ENCODE data around the gene FAM3C. TPM values are rescaled to one million over a fixed set of nuclear protein-coding genes. Genes with fewer than 3 reads are reported as not detected.

Gene FAM3C
- polyA plus RNA-seq, 4 donors: 90.2 to 130 (median 118) TPM

DNA sequence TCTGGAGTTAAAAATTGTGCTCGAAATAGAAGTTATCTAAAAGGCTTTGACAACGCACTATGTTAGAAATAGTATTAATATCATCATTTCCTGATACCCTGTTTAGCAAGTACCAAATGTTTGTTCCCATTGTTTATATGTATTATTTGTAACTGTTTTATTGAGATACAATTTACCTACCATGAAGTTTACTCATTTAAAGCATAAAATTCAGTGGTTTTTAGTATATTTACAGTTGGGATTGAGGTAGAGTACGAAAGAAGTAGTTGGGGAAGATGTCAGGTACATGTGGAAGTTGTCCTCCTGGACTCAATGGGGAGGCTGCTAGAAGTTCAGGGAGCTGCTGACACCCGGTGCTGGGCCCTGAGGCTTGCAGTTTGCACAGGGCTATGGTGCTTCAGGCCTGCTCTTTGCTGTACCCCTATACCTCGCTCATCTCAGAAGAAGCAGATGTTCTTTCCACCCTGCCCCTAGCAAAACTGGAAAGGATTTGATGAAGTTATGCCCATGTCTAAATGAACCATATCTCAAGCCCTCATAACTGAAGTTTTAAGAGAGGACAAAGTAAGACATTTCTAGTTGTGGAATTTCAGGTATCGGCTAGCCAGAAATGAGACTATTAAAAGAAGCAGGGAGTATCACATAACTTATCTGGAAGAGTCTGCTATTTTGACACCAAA lies 92.5 kb downstream of the FAM3C start:
- no peak for DNase-seq (ENCODE audit: low read depth in 4 of 4, low spot score in 2 of 4)

DNA sequence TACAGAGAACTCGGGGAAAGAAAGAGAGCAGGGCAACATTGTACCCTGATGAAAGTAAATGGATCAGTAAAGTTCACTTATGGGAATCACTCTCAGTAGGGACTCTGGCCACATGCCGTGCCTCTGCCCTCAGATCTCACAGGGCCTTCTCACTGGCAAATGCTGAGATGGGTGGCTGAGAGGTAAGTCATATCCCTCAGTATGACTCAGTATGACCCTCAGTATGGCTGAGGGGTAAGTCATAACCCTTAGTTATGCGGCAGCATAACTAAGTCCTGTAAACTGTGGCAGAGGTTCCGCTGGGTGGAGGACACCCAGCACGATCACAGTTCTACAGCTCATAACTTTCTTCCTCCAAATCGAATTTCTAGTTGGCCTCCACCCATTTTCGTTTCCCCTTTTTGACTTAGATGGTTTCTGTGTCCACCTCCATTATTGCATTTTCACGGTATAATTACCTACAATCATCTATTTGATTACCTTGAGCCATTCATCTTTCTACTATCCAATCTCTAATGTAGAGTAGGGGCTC lies 93.8 kb downstream of the FAM3C start:
- DNase-seq (ENCODE audit: low read depth in 4 of 4, low spot score in 2 of 4): no peak

- no peak for DNase-seq (ENCODE audit: low read depth in 4 of 4, low spot score in 2 of 4)
Measured at GRCh38 chr7:121301446-121302213, 94.5 kb downstream of the FAM3C start.

DNA sequence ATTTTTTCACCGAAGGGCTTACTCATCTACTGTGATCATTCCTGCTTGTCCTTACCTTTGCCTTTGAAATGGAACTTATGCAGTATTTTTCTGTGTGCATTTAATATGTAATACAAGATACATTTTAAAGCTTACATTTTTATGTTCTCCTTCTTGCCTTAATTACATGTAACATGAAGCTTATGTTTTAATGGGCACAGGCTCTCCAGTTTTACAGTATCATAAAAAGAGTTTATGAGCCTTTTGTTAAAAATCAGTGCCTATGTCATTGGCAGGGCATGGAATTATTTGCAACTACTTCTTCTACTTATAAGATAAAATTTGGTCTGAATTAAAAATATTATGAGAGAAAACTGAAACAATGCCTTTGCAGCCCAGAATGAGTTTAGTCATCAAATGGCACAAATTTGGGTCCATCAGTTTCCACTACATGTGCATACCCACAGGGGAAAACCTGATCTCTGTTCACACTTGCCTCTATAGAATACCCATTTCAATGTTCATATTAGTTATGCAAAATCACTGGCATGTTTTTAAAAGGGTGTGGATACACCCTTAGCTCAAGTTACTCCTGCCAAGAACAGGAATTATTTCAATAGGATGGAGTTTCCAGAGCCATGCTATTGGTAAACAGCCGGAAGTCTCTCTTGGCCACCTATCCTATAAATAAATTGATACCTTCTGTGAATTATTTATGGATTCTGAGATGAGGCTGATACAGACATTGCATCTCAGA lies 95.3 kb downstream of the FAM3C start:
- DNase-seq (ENCODE audit: low read depth in 4 of 4, low spot score in 2 of 4): no peak

Other genes with a start within 250 kb of the FAM3C start
- under 1 TPM in 2 of 4 donors, not detected in 2; 0.05 to 0.11 TPM for gene WNT16, start 67.3 kb downstream of the FAM3C start, polyA plus RNA-seq (ENCODE audit: insufficient read length in 4 of 4)

All from left renal cortex interstitium (tissue), 4 donors.